Measurements from ENCODE around the gene LSS. TPM values are rescaled to one million over a fixed set of nuclear protein-coding genes. Genes with fewer than 3 reads are reported as not detected.

Gene LSS
- total and polyA plus RNA-seq, 2 donors (not counting 3 experiments of a cell fraction or from before 2014, with no cell fraction given) = 120 to 141 TPM

- no peak overlapping the region for H3K9ac ChIP-seq (replicated peaks; ENCODE audit: extremely low read depth, insufficient read depth, low read length)
- H3K27ac ChIP-seq (ENCODE audit: insufficient read depth, low read depth, low read length) = no peak overlapping the region
- ChIA-PET CTCF (no interaction called here), POLR2A (no interaction called here)
- intact Hi-C loops (cut with micrococcal nuclease) (no loop called here), dilution Hi-C loops (cut with MboI; ENCODE audit: extremely low pct_ligation_motif_present, low sequenced_read_pairs) (no loop called here)
- FAIRE-seq (no peak), DNase-seq (ENCODE audit: low read depth, low spot score) (no peak)
- H4K20me1 ChIP-seq (replicated peaks; ENCODE audit: control insufficient read depth, extremely low read depth, insufficient read depth, low read length) = no peaks in the 10 kb centered on the region
- H3K9me3 ChIP-seq (replicated peaks; ENCODE audit: control insufficient read depth, insufficient read depth, low read length) = no peaks in the 10 kb centered on the region
- H3K9me1 ChIP-seq (replicated peaks; ENCODE audit: control insufficient read depth, extremely low read depth, insufficient read depth, low read length) = no peaks in the 10 kb centered on the region
- peaks cover 53% of the 10 kb centered on the region for H3K79me2 ChIP-seq (ENCODE audit: control insufficient read depth, insufficient read depth, low read length)
- H3K4me3 ChIP-seq (replicated peaks in 1 of 3; ENCODE audit: insufficient read depth in 1 of 3, low read depth in 1 of 3, low read length in 3 of 3) = no peak overlapping the region
- H3K36me3 ChIP-seq (ENCODE audit: control insufficient read depth in 2 of 2, extremely low read depth in 1 of 2, insufficient read depth in 2 of 2, low read length in 2 of 2) = peaks cover 6 to 10% of the 10 kb centered on the region in 2 experiments
- H3K4me1 ChIP-seq (ENCODE audit: control insufficient read depth, extremely low read depth, insufficient read depth, low read length) = peaks cover 15% of the 10 kb centered on the region
- no peaks in the 10 kb centered on the region for H3K27me3 ChIP-seq (ENCODE audit: control insufficient read depth in 2 of 2, insufficient read depth in 2 of 2, low read length in 2 of 2)
- H2AFZ ChIP-seq (ENCODE audit: low read depth, low read length) = no peak overlapping the region
- H3K4me2 ChIP-seq (ENCODE audit: insufficient read depth, low read length) = no peak overlapping the region
- no TSS peak for BruUV-seq (replicated peaks)
- TF ChIP-seq MYC (IDR thresholded peaks at IDR 0.05; ENCODE audit: low read depth, low read length) (no peak), GATA2 (IDR thresholded peaks at IDR 0.05; ENCODE audit: insufficient read depth, insufficient read length, low read depth, low read length) (no peak), JUN (IDR thresholded peaks at IDR 0.05; ENCODE audit: borderline replicate concordance, insufficient read depth, insufficient read length, low read depth) (no peak), FOS (IDR thresholded peaks at IDR 0.05; ENCODE audit: borderline replicate concordance, insufficient read depth, low read length) (no peak), POLR2A (IDR thresholded peaks at IDR 0.05; ENCODE audit: low read depth, low read length) (no peak), POLR2AphosphoS5 (IDR thresholded peaks at IDR 0.05; ENCODE audit: insufficient read depth, low read depth, low read length) (no peak), EZH2 (IDR thresholded peaks at IDR 0.05; ENCODE audit: borderline replicate concordance, low read depth, low read length, severe bottlenecking) (no peak)
- TF ChIP-seq, protein P1, sequence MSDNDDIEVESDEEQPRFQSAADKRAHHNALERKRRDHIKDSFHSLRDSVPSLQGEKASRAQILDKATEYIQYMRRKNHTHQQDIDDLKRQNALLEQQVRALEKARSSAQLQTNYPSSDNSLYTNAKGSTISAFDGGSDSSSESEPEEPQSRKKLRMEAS (IDR thresholded peaks at IDR 0.05; ENCODE audit: insufficient read depth, insufficient read length) = no peak
- TF ChIP-seq, protein P2, sequence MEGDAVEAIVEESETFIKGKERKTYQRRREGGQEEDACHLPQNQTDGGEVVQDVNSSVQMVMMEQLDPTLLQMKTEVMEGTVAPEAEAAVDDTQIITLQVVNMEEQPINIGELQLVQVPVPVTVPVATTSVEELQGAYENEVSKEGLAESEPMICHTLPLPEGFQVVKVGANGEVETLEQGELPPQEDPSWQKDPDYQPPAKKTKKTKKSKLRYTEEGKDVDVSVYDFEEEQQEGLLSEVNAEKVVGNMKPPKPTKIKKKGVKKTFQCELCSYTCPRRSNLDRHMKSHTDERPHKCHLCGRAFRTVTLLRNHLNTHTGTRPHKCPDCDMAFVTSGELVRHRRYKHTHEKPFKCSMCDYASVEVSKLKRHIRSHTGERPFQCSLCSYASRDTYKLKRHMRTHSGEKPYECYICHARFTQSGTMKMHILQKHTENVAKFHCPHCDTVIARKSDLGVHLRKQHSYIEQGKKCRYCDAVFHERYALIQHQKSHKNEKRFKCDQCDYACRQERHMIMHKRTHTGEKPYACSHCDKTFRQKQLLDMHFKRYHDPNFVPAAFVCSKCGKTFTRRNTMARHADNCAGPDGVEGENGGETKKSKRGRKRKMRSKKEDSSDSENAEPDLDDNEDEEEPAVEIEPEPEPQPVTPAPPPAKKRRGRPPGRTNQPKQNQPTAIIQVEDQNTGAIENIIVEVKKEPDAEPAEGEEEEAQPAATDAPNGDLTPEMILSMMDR (IDR thresholded peaks at IDR 0.05; ENCODE audit: extremely low read depth in 1 of 2, insufficient read depth in 1 of 2, low read depth in 1 of 2, low read length in 2 of 2) = no peak
Observed at GRCh38 chr21:46223217-46223616, 5.4 kb downstream of the LSS start.

Measured in endothelial cell of umbilical vein (primary cell).